ENCODE measurements around the gene NTN3.
"Not testable (repeated sequence)": the region's sequence is repeated elsewhere in the genome, so short reads cannot be mapped to it uniquely, and the experiment has no call there.

Gene NTN3

GRCh38 chr16:2471016-2471652 is at the start of gene NTN3:
NTN3 (plus strand) TSS chr16:2471297; CDS start chr16:2471702, 405 bp downstream.
- no peak for DNase-seq

GRCh38 chr16:2422123-2422867 is 48.8 kb upstream of the NTN3 start:
- no peak for DNase-seq

- DNase-seq, result no peak
Measured at GRCh38 chr16:2424061-2425007, 46.8 kb upstream of the NTN3 start.

GRCh38 chr16:2425008-2425518 is 46.0 kb upstream of the NTN3 start:
- no peak for DNase-seq

GRCh38 chr16:2425825-2426430 is 45.2 kb upstream of the NTN3 start:
- no peak for DNase-seq

- DNase-seq, result no peak
Measured at GRCh38 chr16:2426941-2427361, 44.1 kb upstream of the NTN3 start.

GRCh38 chr16:2427526-2427925 is 43.6 kb upstream of the NTN3 start:
- DNase-seq, result no peak

- no peak for DNase-seq
Measured at GRCh38 chr16:2428051-2428783, 42.9 kb upstream of the NTN3 start.

- no peak for DNase-seq
Measured at GRCh38 chr16:2428784-2429033, 42.4 kb upstream of the NTN3 start.

- peak; percentile 98 to 99 for DNase-seq
Measured at GRCh38 chr16:2429034-2429770, 41.9 kb upstream of the NTN3 start, which contains the start of gene CCNF. CCNF (plus strand) TSS chr16:2429447; CDS start chr16:2429482, 35 bp downstream.

GRCh38 chr16:2429771-2430663 is 41.1 kb upstream of the NTN3 start:
- no peak for DNase-seq

GRCh38 chr16:2432286-2432685 is 38.8 kb upstream of the NTN3 start:
- peak in 1 of 2 experiments; percentile 20 for DNase-seq

- DNase-seq, result peak in 1 of 2 experiments; percentile 16
Measured at GRCh38 chr16:2432801-2433505, 38.1 kb upstream of the NTN3 start.

- DNase-seq, result not testable (repeated sequence)
Measured at GRCh38 chr16:2435236-2435635, 35.9 kb upstream of the NTN3 start.

- no peak for DNase-seq
Measured at GRCh38 chr16:2436110-2436509, 35.0 kb upstream of the NTN3 start.

GRCh38 chr16:2437032-2437790 is 33.9 kb upstream of the NTN3 start:
- no peak for DNase-seq

- DNase-seq, result no peak
Measured at GRCh38 chr16:2438121-2438520, 33.0 kb upstream of the NTN3 start.

GRCh38 chr16:2439598-2439997 is 31.5 kb upstream of the NTN3 start:
- no peak for DNase-seq

Data from activated T-cell treated with anti-CD3 and anti-CD28 coated beads, Interleukin-2, amount 50 U/mL, for 48 hours (primary cell).